Measurements from ENCODE around the gene SERPINB12. TPM values are rescaled to one million over a fixed set of nuclear protein-coding genes. Genes with fewer than 3 reads are reported as not detected.

The SERPINB12 gene
- total RNA-seq, 1 donor from 2014 or later, result not detected

DNA sequence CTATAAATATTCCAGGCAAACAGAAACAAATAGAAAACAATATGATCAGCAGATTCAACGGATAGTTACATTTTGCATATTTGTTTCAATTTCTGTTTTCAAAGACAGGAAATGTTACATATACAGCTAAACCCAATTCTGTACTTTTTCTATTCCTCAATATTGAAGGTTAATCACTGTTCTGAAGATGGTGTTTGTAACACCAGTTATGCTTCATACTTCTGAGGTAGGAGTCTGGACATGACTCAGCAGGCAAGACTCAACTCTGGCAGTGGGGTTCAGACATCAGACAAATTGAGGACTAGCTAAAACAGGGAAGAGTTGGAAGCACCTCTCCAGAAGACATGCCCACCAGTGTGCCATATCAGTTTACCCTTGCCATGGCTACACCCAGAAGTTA is 61.6 kb downstream of the SERPINB12 start:
- Mint-ChIP-seq H3K4me1 (ENCODE audit: low read depth, unreplicated experiment) (peaks cover 10% of the 10 kb centered on the region), H3K27me3 (ENCODE audit: low read depth, unreplicated experiment) (no peaks in the 10 kb centered on the region), H3K4me3 (ENCODE audit: unreplicated experiment) (no peak overlapping the region), H3K9me3 (ENCODE audit: unreplicated experiment) (no peaks in the 10 kb centered on the region), H3K27ac (ENCODE audit: unreplicated experiment) (peak overlapping the region; percentile 16), H3K36me3 (ENCODE audit: low read depth, unreplicated experiment) (no peaks in the 10 kb centered on the region)
- Histone ChIP-seq H2AFZ (ENCODE audit: low read depth, low read length) (no peak overlapping the region), H3K9ac (ENCODE audit: low read length) (no peak overlapping the region), H3K27me3 (ENCODE audit: insufficient read depth, low read length) (no peaks in the 10 kb centered on the region), H4K20me1 (ENCODE audit: insufficient read depth, low read length) (no peaks in the 10 kb centered on the region), H3K36me3 (ENCODE audit: insufficient read depth, low read length) (no peaks in the 10 kb centered on the region), H3K4me3 (ENCODE audit: insufficient read depth, low read depth, low read length) (no peak overlapping the region), H3K4me1 (ENCODE audit: insufficient read depth, low read length) (no peaks in the 10 kb centered on the region), H3K9me3 (ENCODE audit: insufficient read depth, low read depth, low read length) (no peaks in the 10 kb centered on the region), H3K27ac (ENCODE audit: low read depth, low read length) (no peak overlapping the region), H3K4me2 (ENCODE audit: low read length) (no peak overlapping the region), H3K79me2 (ENCODE audit: insufficient read depth, low read length) (no peaks in the 10 kb centered on the region)
- FAIRE-seq (peak; percentile 72), DNase-seq (ENCODE audit: low read depth) (peak; percentile 4)
- TF ChIP-seq, protein P1, sequence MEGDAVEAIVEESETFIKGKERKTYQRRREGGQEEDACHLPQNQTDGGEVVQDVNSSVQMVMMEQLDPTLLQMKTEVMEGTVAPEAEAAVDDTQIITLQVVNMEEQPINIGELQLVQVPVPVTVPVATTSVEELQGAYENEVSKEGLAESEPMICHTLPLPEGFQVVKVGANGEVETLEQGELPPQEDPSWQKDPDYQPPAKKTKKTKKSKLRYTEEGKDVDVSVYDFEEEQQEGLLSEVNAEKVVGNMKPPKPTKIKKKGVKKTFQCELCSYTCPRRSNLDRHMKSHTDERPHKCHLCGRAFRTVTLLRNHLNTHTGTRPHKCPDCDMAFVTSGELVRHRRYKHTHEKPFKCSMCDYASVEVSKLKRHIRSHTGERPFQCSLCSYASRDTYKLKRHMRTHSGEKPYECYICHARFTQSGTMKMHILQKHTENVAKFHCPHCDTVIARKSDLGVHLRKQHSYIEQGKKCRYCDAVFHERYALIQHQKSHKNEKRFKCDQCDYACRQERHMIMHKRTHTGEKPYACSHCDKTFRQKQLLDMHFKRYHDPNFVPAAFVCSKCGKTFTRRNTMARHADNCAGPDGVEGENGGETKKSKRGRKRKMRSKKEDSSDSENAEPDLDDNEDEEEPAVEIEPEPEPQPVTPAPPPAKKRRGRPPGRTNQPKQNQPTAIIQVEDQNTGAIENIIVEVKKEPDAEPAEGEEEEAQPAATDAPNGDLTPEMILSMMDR (IDR thresholded peaks at IDR 0.05; ENCODE audit: insufficient read depth, low read depth, low read length), result no peak
- TF ChIP-seq EZH2 (IDR thresholded peaks at IDR 0.05; ENCODE audit: insufficient read depth, low read length), result no peak

DNA sequence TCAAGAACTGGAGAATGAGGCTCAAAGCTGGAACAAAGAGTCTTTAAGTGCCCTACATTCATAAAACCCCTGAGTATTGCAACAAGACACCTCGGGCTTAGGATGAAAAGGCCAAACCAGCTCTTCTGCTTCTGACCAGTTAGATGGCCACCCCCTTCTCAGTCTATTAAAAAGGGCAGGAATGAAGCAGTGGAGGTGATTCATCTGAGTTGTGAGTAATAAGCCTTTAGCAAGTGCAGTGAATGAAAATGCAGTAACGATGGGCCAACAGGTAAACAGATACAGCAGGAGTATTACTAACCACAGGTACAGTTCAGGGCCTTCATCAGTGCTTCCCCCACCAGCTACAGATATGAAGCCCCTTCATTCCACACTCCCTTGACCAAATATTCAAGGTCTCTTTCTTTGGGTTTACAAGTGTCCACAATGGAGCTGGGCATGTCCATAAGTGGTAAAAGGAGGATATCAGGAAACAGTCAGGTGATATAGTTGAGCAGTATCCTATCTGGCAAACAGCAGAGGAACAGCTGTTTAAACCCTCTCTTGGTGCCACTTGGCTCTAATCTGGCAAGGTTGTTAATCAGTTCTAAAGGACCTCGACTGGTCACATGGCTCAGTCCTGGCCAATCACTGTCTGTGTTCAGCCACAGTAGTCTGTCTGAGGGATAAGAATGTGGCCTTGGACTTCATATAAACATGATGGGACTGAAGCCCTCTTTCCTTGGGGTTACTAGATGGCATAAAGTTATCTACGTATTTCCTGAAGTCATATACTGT is 62.8 kb downstream of the SERPINB12 start:
- Mint-ChIP-seq H3K9me3 (ENCODE audit: unreplicated experiment) (no peaks in the 10 kb centered on the region), H3K4me3 (ENCODE audit: unreplicated experiment) (no peak overlapping the region), H3K36me3 (ENCODE audit: low read depth, unreplicated experiment) (no peaks in the 10 kb centered on the region), H3K27ac (ENCODE audit: unreplicated experiment) (no peak overlapping the region), H3K4me1 (ENCODE audit: low read depth, unreplicated experiment) (peaks cover 10% of the 10 kb centered on the region), H3K27me3 (ENCODE audit: low read depth, unreplicated experiment) (no peaks in the 10 kb centered on the region)
- Histone ChIP-seq H3K9ac (ENCODE audit: low read length) (no peak overlapping the region), H3K4me2 (ENCODE audit: low read length) (no peak overlapping the region), H4K20me1 (ENCODE audit: insufficient read depth, low read length) (no peaks in the 10 kb centered on the region), H3K79me2 (ENCODE audit: insufficient read depth, low read length) (no peaks in the 10 kb centered on the region), H3K4me3 (ENCODE audit: insufficient read depth, low read depth, low read length) (no peak overlapping the region), H3K9me3 (ENCODE audit: insufficient read depth, low read depth, low read length) (no peaks in the 10 kb centered on the region), H2AFZ (ENCODE audit: low read depth, low read length) (no peak overlapping the region), H3K4me1 (ENCODE audit: insufficient read depth, low read length) (no peaks in the 10 kb centered on the region), H3K36me3 (ENCODE audit: insufficient read depth, low read length) (no peaks in the 10 kb centered on the region), H3K27ac (ENCODE audit: low read depth, low read length) (no peak overlapping the region), H3K27me3 (ENCODE audit: insufficient read depth, low read length) (no peaks in the 10 kb centered on the region)
- TF ChIP-seq, protein P1 (IDR thresholded peaks at IDR 0.05; ENCODE audit: insufficient read depth, low read depth, low read length), result no peak
- no peak for TF ChIP-seq EZH2 (IDR thresholded peaks at IDR 0.05; ENCODE audit: insufficient read depth, low read length)
- DNase-seq (ENCODE audit: low read depth), result peak; percentile 13
- no peak for FAIRE-seq

DNA sequence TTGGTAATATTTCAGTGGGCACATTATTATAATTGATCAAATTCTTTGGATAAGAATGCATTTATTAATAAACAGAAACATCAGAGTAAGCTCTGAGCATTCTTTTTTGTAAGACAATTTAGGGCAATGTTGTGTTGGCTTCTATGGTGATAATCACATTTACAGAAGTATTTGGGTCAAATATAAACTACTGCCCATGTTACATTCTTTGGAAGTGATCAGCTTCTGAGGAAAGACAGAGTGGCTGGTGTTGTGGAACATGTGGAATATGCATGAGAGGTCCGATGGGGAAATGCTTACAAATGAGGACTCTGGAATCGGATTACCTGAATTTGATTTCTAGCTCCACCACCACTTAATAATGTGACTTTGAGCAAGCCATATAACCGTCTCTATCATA is 64.4 kb downstream of the SERPINB12 start:
- no peak for FAIRE-seq

More for the DNA sequence above, 64.4 kb downstream of the SERPINB12 start:
- Mint-ChIP-seq H3K36me3 (ENCODE audit: low read depth, unreplicated experiment) (no peaks in the 10 kb centered on the region), H3K4me3 (ENCODE audit: unreplicated experiment) (no peak overlapping the region), H3K27ac (ENCODE audit: unreplicated experiment) (no peak overlapping the region), H3K27me3 (ENCODE audit: low read depth, unreplicated experiment) (no peaks in the 10 kb centered on the region), H3K9me3 (ENCODE audit: unreplicated experiment) (no peaks in the 10 kb centered on the region), H3K4me1 (ENCODE audit: low read depth, unreplicated experiment) (peaks cover 10% of the 10 kb centered on the region)
- no peaks in the 10 kb centered on the region for H3K27me3 ChIP-seq (ENCODE audit: insufficient read depth, low read length)
- no peak for DNase-seq (ENCODE audit: low read depth)
- no peak overlapping the region for H3K4me3 ChIP-seq (ENCODE audit: insufficient read depth, low read depth, low read length)
- no peaks in the 10 kb centered on the region for H3K9me3 ChIP-seq (ENCODE audit: insufficient read depth, low read depth, low read length)
- no peak overlapping the region for H3K4me2 ChIP-seq (ENCODE audit: low read length)
- no peaks in the 10 kb centered on the region for H4K20me1 ChIP-seq (ENCODE audit: insufficient read depth, low read length)
- H3K4me1 ChIP-seq (ENCODE audit: insufficient read depth, low read length), result no peaks in the 10 kb centered on the region
- no peaks in the 10 kb centered on the region for H3K79me2 ChIP-seq (ENCODE audit: insufficient read depth, low read length)
- H3K36me3 ChIP-seq (ENCODE audit: insufficient read depth, low read length), result no peaks in the 10 kb centered on the region
- no peak overlapping the region for H3K9ac ChIP-seq (ENCODE audit: low read length)
- no peak overlapping the region for H2AFZ ChIP-seq (ENCODE audit: low read depth, low read length)
- TF ChIP-seq, protein P1 (IDR thresholded peaks at IDR 0.05; ENCODE audit: insufficient read depth, low read depth, low read length), result no peak
- TF ChIP-seq EZH2 (IDR thresholded peaks at IDR 0.05; ENCODE audit: insufficient read depth, low read length), result no peak
- no peak overlapping the region for H3K27ac ChIP-seq (ENCODE audit: low read depth, low read length)

Data from astrocyte (in vitro differentiated cells and primary cell).